ENCODE measurements around the gene ALG14.
A peak's percentile ranks its signal among the peaks of the same experiment; 100 is the strongest.

ALG14 gene

DNA sequence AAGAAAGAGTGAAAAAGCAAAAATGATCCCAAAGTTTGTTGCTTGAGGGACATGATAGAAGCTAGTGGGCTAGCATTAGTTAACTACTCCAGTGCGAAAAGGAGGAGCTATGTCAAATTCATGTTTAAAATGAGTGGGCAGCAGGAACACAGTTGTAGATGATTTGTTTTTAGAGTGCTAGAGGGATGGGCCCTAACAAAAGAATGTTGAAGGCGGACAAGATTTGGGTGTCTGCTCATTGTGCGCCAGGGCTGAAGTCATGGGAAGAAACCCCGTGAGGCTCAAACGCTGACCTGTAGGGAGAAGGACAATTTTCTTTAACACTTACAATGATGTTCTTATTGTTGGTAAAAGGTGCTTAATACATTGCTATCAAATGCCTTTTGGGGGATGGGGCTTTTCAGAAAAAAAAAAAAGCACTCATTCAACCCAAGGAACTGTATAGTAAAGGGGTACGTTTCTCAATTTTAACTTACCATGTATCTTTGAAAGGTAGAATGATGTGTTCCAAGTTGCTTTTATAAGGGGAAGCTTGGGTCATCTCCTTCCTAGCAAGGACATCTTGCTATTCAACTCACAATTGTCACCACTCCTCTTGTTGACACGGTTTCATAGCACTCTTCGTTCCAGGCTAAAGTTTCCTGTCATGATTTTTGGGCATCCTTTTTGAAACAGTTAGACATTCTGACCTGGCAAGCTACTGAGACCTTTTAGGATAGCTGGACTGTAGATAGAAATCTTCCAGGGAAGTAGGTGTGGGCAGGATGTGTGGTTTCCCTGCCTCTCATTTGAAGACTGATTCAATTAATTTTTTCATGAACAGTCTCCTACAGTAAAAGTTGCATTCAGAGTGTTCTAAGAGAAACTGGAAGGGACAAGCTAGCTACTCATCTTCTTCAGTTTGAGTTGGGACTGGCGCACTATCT, 92.8 kb downstream of the ALG14 start:
- DNase-seq = no peak

DNA sequence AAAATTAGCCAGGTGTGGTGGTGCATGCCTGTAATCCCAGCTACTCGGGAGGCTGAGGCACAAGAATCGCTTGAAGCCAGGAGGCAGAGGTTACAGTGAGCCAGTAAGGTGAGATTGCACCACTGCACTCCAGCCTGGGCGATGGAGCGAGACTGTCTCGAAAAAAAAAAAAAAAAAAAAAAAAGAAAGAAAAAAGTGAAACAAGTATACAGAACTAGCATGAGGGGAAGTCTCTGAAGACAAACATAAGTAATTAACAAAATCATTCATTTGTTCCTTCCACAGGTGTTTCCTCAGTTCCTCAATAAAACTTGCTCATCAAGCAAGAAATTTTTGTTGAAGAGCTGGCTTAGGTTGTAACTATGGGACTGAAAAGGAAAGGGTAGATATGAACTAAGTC, 93.6 kb downstream of the ALG14 start:
- no peak for DNase-seq

- DNase-seq = no peak
Measured at GRCh38 chr1:94978401-94978800, 94.3 kb downstream of the ALG14 start.

DNA sequence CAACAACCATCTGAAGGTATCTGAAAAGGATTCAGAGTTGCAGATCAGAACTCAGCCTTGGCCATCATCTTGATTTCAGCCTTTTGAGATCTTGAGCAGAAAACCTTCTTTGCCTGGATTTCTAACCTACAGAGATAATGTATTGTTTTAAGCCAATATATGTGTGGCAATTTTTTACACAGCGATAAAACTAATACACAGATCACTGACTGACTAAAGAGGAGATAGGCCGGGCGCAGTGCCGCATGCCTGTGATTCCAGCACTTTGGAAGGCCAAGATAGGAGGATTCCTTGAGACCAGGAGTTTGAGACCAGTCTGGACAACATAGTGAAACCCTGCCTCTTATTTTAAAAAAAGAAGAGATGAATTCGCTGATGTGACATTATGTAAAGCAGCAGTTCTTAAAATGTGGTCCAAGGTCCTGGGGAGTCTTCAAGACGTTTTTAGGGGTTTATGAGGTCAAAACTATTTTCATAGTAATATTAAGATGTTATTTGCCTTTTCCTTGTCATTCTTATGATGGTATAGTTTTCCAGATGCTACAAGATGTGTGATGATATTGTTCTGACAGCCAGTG, 95.7 kb downstream of the ALG14 start:
- DNase-seq = no peak

DNA sequence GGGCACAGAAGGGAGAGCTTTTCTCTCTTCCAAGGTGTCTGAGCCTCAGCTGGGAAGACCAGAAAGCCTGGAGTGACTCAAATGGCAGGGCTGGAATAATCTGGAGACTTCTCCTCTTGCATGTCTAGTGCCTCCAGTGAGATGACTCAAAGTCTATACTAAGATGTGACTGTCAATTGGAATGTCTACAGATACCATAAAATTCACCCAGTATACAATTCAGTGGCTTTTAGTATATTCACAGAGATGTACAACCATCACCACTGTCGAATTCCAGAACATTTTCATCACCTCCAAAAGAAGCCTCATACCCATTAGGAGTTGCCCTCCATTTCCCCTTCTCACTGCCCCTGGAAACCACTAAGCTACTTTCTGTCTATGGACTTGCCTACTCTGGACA, 97.9 kb downstream of the ALG14 start:
- peak in 1 of 2 experiments; percentile 7 for DNase-seq

DNA sequence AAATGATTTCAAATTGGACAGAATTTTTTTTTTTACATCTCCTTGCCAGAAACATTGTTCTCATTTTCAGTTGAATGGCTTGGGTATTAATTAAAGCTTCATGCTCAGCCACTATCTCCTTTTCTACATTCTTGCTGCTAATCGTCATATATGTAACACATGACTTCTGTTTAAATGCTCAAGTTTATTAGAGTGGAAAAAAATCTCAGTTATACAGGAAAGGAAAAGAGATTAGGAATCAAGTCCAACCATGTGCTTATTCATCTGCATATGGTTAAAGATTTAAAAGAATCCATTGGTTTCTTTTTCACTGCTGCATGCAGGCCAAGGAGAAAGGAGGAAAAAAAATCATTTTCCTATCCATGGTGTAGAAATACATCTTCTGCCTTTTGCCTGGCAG, 98.5 kb downstream of the ALG14 start:
- DNase-seq = no peak

DNA sequence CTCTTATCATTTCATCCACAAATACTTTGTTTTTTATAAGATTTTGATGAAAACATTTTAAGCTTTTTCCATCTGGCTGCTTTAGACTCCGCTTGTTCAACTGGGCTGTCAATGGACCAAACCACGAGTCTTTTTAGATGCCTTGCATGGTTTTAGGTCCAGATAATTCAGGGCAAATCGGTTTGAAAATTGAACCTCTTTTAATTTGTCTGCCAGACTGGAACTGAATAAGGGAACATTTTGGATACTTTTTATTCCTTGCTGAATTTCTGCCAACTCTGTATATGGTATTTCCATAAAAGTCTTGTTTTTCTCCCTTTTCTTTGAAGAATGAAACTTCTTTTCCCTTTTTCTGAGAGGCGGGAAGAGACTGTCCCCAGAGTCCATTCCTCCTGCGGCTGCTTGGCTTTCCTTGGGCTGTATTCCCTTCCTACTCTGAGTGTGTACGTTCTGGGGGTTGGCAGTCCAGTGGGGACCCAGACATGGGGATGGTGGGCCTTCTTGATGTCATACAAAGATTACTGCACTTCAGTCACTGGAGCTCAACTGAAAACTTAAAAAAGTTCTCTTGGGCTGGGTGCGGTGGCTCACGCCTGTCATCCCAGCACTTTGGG, 99.3 kb downstream of the ALG14 start:
- no peak for DNase-seq

DNA sequence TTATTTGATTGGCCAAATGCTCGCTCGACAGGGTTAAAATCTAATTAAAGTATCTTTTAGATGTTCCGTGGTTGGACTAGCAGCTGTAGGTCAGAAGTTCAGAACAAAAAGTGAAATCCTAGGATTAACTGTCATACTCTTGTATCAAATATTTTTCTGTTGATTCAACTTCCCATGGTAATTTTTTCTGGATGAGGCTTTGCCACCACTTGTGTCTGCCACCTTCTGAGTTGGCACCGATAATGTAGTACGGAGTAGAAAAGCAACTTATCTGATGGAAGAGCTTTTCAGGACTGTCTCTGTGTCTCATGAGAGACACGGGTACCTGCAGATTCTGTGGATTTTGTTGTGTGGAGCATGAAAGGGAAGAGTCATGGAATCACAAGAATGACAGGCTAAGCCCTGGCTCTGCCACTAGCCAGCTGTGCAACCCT, 101.2 kb downstream of the ALG14 start:
- peak; percentile 33 to 85 for DNase-seq

DNA sequence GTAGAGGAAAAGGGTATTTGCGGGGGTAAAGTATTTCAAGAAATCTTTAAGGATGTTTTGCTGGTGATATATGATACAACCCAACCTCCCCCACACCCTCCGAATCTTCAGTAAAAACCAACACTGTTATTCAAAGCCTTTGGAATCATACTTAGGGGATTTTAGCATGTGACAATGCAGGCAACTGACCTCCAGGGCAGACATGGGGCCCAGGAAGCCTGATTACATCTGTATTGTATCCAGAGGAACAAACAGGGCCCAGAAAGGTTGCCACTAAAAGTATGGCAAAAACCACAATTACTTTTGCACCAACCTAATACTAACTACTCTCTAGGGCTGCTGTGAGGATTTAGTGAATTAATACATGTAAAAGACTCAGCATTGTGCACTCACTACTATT, 102.0 kb downstream of the ALG14 start:
- DNase-seq = peak in 1 of 2 experiments; percentile 15

DNA sequence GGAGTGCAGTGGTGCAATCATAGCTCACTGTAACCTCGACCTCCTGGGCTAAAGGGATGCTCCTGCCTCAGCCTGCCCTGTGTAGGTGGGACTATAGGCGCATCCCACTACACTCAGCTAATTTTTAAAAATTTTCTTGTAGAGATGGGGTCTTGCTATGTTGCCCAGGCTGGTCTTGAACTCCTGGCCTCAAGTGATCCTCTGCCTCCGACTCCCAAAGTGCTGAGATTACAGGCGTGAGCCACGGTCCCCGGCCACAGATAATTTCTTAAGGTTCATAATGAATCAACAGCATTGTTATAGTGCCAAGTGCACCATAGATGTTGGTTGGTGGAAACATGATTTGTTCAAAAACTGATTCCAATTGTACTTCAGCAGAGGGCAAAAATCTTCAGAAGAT, 103.6 kb downstream of the ALG14 start:
- no peak for DNase-seq

DNA sequence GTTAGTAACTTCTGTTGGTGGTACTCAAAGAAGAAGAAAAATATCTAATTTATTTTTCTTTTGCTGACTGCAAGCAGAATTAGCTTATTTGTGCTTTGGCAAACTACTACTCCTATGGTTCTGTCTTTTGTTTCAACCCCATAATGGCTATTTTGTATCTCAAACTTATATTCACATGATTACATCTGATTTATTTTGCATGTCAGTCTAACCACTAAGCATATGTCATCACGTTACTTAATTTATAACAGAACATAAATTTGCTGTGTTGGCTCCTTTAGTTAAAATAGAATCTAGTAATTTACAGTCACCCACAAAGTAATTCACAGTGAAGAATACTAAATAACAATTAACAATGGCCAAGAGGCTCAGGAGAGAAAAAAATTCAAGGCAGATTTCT, 106.7 kb downstream of the ALG14 start:
- no peak for DNase-seq

DNA sequence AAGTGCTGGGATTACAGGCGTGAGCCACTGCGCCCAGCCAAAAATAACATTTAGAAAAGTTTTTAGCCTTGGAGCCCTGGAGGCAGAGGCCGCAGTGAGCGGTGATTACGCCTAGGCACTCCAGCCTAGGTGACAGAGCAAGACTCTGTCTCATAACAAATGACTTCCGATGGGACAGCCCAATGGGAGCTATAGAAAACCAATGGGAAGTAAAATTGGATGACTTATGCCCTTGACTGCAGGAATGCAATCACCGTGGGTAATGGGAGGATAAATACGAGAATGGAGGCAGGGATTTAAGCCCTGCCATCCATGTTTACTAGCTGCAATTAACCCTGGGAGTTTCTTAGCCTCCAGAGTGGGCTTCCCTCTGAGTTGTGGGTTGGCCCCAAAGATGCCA, 108.9 kb downstream of the ALG14 start:
- DNase-seq = no peak

DNA sequence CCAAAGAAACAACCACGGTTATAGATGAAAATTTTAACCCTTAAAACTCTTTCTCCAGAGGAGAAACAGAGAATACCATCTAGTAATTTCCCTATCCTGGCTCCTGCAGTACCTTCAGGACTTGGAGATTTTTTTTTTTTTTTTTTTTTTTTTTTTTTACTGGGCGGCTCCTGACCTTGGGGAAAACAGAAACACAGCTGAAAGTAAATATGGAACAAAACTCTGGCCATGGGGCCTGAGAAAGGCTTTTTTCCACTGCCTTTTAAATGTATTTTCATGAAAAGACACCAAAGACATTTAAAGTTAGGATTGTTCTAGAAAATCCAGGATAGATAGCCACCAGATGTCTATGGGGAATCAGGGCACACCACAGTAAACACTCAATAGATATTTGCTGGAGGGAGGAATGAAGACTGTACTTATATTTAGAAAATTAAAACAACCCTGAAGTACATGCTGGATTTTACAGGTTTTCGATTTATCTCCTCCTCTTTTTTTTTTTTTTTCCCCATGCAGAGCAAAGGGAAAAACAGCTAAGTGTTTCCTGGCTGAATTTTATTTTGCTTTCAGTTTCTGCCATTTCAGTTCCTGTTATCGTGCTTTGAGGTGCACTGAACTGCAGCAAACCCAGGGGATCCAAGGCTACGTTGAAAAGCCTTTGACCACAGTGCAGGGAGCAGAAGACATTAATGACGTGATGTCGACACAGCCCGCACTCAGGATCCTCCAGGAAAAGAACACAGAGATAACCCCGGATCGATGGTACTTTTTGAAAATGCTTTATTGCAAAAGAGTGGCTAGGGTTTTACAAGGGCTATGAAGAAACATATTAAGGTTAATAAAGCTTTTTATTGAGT, 110.1 kb downstream of the ALG14 start:
- DNase-seq = no peak

DNA sequence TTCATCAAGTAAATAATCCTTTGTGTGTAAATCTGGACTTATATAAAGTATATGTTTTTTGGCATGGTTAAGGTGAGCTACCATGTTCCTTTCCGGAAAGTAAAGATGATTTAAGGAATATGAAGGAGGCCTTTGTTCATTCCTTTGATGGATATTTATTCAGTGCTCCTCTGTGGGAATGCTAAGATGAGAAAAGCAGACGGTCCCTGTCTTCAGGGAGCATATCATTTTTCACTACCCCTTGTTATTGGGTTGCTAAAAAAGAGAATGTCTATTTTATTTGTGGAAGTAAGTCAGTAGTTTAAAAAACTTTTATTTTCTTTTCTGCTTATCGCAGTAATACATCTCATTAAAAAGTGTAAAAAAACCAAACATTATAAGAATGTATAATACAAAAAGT, 110.8 kb downstream of the ALG14 start:
- DNase-seq = no peak

- no peak for DNase-seq
Measured at GRCh38 chr1:94961582-94961981, 111.2 kb downstream of the ALG14 start.

DNA sequence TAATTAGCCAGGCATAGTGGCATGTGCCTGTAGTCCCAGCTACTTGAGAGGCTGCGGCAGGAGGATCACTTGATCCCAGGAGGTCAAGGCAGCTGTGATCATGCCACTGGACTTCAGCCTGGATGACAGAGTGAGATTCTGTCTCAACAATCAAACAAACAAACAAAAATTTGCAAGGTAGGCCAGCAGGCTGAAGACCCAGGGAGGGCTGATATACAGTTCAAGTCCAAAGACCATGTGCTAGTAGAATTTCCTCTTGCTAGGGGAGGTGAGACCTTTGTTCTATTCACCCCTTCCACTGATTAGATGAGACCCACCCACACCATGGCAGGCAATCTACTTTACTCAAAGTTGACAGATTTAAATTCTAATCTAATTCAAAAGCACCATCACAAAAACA, 114.7 kb downstream of the ALG14 start:
- DNase-seq = no peak

- no peak for DNase-seq
Measured at GRCh38 chr1:94955767-94956632, 116.8 kb downstream of the ALG14 start.

DNA sequence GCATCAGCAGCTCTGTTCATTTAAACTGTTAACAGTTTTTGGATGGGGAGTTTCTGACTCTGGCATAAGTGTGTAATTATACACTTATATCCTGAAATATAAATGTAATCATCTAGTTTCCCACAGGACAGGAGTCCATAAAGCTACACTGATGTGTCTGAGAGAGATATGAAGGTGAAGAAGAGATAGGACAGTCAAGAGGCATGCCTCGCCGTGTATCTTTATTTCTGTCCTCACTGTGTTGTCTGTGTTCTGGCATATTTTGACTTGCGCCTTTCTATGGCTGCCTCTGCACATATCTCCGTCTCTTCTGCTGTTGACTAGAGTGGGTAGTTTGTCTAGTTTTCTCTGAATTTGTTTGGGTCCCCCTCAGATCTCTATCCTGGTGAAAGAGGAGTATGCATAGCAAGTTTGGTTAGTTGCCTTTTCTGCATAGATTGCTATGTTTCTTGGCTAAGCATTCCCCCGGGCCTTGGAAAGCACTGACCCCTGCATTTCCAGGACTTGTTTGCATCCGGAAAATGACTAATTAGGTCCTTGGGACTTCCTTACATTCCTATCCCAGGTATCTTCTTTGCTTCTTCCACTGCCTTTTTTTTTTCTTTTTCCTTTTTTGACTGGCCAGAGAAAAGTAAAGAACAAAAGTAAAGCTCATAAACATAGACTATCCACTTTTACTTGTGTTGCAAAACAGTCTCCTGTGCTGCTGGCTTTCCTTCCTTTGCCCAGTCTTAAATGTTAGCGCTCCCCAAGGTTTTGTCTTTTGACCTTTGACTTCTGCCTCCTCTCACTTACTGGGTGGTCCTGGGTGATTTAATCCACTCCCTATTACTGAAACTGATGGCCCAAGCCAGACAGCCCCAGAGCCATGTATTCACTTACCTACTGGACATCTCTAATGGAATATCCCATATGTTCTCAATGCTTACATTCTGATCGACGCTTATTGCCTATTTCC, 118.2 kb downstream of the ALG14 start:
- no peak for DNase-seq

DNA sequence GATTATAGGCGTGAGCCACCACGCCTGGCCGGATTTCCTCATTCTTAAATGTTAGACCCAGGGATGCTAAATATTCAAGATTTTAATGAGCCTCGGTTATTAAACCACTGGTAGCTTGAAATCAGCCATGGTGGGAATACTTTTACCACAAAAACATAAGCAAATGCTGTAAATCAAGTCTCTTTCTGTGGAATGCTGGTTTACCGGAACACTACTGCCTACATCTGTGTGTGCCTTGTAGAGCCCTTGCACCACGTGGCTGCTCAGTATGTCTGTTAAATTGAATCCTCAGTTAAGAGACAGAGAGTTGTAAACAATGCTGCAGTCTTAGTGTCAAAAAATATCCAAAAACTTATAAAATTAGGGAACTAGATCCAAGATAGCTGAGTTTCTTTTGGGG, 119.0 kb downstream of the ALG14 start:
- DNase-seq = no peak

- no peak for DNase-seq
Measured at GRCh38 chr1:94953107-94953506, 119.6 kb downstream of the ALG14 start.

GRCh38 chr1:94952539-94952938, 120.2 kb downstream of the ALG14 start:
- DNase-seq = no peak
